Lower leg skin (tissue), 3 donors: ENCODE results near the gene KCNC2.

Source experiments
- CTCF ChIP-seq, 3 donors: fragments of 450-650 bp; IDR thresholded peaks; one replicate each; pipeline ENCODE4 v1.5.1; 2016; ENCODE audit warnings: antibody characterized with exemption in 3 of 3, mild to moderate bottlenecking in 3 of 3, moderate library complexity in 2 of 3
- POLR2A ChIP-seq, 2 donors: fragments of 450-650 bp; IDR thresholded peaks; one replicate each; pipeline ENCODE4 v1.6.1; 2016 to 2017; ENCODE audit warnings: antibody characterized with exemption in 2 of 2, mild to moderate bottlenecking in 1 of 2, moderate library complexity in 1 of 2

GRCh38 chr12:75041472-75041871, 168.2 kb downstream of the KCNC2 start:
- TF ChIP-seq CTCF (IDR thresholded peaks at IDR 0.05) (no peak), POLR2A (IDR thresholded peaks at IDR 0.05) (no peak)
